SU-DHL-6 (cell line): ENCODE data around the gene HSD11B2.

Experiments
- EZH2phosphoT487 ChIP-seq: fragments of 200-600 bp; sonication (generic), shearing (Covaris generic); conservative IDR thresholded peaks from 2 replicates; pipeline ENCODE4 v1.6.1; 2018; ENCODE audit warnings: mild to moderate bottlenecking, antibody characterized with exemption, low read length, moderate library complexity, mixed read lengths
- TF ChIP-seq, protein P1 (sequence below): fragments of 200-600 bp; sonication (generic); IDR thresholded peaks from one replicate; pipeline ENCODE4 v1.5.1; 2017; ENCODE audit warnings: antibody characterized with exemption, mild to moderate bottlenecking, low read length, moderate library complexity; ENCODE audit not compliant: insufficient read depth, poor library complexity, severe bottlenecking

DNA sequence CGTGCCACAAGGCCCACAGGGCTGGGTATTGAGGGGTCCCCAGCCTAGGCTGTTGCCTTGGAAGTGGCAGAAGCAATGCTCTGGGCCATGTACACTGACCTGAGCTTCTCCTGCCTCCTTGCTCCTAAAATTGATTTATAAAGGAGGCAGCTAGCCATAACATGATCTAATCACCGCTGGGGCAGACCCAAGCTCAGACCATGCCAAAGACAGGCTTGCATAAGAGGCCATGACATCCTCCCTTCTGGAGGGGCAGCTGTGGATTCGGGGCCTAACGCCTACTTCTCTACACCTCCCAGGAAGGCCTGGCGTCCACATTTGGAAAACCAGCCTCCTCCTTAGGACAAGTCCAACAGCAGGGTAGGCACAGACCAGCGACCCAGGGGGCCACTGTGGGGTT is 12.3 kb downstream of the HSD11B2 start:
- TF ChIP-seq, protein P1, sequence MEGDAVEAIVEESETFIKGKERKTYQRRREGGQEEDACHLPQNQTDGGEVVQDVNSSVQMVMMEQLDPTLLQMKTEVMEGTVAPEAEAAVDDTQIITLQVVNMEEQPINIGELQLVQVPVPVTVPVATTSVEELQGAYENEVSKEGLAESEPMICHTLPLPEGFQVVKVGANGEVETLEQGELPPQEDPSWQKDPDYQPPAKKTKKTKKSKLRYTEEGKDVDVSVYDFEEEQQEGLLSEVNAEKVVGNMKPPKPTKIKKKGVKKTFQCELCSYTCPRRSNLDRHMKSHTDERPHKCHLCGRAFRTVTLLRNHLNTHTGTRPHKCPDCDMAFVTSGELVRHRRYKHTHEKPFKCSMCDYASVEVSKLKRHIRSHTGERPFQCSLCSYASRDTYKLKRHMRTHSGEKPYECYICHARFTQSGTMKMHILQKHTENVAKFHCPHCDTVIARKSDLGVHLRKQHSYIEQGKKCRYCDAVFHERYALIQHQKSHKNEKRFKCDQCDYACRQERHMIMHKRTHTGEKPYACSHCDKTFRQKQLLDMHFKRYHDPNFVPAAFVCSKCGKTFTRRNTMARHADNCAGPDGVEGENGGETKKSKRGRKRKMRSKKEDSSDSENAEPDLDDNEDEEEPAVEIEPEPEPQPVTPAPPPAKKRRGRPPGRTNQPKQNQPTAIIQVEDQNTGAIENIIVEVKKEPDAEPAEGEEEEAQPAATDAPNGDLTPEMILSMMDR = no peak
- no peak for TF ChIP-seq EZH2phosphoT487
